GM21737 (cell line): ENCODE data around the gene MARS1.
A peak's percentile ranks its signal among the peaks of the same experiment; 100 is the strongest.

Experiments used
- ATAC-seq: cut with Tn5 transposase; IDR thresholded peaks from one replicate; pipeline ENCODE4 v1.9.1; 2021; ENCODE audit warnings: mild to moderate bottlenecking, moderate library complexity; ENCODE audit not compliant: unreplicated experiment

MARS1 gene

GRCh38 chr12:57526477-57527126, 38.7 kb downstream of the MARS1 start:
- no peak for ATAC-seq

DNA sequence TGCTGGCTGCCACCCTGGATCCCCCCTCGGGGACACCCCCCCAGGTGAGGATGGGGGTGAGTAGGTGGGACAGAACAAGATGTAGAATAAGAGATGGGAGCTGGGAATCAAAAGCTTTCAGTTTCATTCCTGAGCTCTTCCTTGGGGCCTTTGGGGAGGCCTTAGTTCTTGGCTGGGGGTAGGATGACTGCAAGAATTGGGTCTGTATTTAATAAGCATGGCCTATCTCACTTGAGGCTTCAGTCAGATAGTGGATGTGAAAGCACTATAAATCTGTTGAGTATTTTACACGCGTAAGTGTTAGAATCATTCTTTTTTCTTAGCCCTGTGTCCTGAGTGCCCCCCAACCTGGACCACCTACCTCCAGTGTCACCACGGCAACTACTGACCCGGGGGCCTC, 39.3 kb downstream of the MARS1 start:
- ATAC-seq, result no peak

- no peak for ATAC-seq
These were observed 40.3 kb downstream of the MARS1 start for GRCh38 chr12:57528176-57528575.

DNA sequence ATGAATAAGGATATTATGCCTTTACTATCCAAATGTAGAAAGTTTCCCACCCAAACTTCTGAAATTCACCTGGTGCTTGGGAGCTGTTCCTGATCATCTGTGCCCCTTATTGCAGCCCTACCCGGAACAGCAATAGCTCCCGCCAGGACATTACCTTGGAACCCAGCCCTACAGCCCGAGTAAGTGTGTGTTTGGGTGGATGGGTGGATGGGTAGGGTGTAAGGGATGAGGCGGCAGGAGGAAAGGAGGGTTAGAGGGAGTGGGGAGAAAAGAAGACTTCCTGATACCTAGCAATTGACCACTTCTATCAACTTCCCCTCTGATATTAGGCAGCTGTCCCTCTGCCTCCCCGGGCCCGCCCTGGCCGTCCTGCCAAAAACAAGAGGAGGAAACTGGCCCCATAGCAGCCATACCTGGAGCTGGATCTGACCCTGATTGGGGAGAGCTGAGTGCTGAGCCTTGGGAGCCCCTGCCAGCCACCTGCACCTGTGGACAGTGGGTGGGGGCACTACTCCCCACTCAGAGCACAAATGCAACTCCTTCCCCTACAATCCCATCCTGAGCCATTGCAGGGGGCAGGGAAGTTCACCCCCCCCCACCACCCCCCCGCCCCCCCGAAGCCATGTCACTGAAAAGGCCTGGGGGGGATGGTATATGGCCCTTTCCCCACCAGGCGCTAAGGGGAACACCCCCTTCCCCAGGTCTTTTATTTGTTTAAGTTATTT, 41.1 kb downstream of the MARS1 start:
- ATAC-seq, result no peak

DNA sequence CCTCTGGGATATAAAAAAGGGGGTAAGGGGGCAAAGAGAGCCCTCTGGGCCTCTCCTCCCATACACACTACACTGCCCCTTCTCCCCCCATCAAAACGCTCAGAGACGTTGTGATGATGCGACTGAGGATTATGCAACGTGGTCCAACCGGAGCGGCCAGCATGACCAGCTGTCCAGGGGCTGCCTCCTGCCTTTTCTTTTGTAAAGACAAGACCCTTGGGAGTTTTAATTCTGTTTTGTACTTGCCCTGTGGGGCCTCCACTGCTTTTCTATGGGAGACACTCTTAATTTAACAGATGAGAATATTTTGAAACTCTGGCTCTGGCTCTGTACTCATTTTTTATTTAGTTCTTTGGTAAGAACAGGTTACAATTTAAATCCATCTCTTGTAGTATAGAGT, 42.0 kb downstream of the MARS1 start:
- no peak for ATAC-seq

GRCh38 chr12:57530396-57531142, 42.7 kb downstream of the MARS1 start:
- ATAC-seq, result no peak

DNA sequence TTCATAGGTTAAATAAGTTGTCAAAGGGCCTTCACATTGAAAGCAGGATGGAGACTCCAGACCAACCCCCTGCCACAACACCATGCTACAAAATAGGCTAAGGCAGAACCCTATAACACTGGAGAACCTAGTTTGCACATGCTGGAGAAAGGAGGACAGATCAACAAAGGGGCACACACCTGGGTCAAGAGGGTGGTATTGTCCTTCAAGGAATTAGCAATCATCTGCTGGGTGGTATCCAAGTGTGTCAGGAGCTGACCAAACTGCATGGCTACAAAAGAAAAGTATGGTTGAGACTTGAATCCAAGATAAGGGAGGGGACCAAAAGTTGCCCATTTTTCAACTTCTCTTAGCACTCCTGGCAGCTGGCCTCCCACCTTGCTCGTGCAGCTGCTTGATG, 44.0 kb downstream of the MARS1 start:
- ATAC-seq, result no peak

DNA sequence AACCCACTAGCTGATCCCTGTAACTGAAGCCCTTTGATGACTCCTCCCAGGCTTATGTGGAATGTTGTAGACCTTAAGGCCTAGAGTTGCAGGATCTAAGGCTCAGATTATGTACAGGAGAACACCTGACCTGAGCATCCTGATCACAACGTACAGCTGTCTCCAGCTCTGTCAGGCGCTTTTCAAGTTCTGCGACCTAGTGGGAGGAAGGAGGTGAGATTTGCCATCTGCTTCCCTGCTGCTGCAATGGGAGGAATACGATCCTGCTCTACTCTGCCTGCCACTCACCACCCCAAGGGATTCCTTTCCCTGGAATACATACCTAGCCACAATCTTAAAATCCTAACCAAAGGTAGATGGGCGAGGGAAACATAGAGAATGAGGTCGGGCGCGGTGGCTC, 45.2 kb downstream of the MARS1 start:
- ATAC-seq, result no peak

GRCh38 chr12:57534250-57534649, 46.4 kb downstream of the MARS1 start:
- ATAC-seq, result no peak

GRCh38 chr12:57534991-57535543, 47.2 kb downstream of the MARS1 start:
- no peak for ATAC-seq

DNA sequence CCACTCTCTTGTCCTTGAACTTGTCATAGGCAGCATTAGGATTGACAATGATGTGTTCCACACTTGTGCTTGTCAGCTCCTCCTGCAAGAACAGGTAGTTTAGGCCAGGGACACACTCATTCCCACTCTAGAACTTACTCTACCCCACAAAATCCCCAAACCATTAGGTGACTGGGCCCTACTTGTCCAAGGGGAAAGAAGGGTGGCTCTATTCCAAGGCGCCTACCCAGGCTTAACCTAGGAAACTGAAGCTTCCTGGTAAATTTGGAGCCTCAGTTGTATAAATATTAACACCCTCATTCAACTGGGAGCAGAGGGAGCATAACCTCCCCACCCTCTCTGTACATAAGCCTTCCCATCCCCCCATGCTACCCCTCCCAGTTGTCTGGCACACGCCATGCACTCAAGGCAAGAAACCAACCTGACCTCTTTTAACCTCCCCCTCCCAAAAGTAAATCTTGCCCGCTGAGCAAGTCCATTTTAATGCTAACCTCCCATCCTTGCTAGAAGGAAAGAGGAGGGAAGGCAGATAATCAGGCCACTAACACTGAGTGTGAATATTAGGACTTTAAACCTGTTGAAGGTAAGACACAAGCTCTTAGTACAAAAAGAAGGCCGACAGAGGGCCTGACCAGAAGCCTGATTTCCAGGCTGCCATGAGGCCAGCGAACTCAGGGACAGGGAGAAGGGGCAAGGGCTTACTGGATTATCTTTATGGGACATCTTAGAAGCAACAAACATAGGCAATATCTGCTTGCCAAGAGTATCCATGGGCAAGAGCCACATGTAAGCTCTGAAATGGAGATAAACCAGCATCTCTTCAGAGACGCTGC, 48.1 kb downstream of the MARS1 start:
- ATAC-seq, result no peak

DNA sequence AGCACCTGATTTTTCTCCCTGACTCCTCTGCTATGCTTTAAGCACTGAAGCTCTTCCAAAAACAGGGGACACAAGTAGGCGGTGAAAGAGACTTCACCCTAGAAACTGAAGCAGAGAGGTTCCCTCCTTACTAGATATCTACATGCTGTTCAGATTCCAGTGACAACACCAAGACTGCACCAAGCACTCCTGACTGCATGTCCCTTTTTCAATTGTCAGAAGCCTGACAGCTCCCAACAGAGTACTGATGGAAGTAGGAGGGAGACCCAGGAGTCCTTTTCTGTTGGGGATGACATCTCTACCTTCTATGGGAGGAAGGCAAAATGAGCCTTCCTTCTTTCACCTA, 48.7 kb downstream of the MARS1 start:
- ATAC-seq, result no peak

- ATAC-seq, result no peak
These were observed 51.4 kb downstream of the MARS1 start for GRCh38 chr12:57539134-57539768.

GRCh38 chr12:57541001-57541400, 53.1 kb downstream of the MARS1 start:
- no peak for ATAC-seq

DNA sequence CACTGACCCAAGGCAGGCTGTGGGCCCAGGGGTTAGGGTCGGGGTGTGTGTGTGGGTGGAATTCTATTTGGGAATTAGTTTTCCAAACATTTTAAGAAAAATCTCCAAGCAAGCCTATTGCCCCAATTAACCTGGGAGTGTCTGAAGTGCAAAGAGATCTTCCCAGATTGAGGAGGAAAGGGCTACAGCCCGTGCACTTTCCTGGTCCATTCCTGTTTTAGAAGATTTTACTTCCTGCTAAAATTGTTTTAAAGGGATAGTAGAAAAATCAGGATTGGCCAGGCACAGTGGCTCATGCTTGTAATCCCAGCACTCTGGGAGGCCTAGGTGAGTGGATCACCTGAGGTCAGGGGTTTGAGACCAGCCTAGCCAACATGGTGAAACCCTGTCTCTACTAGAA, 53.8 kb downstream of the MARS1 start:
- ATAC-seq, result no peak

GRCh38 chr12:57543581-57543980, 55.7 kb downstream of the MARS1 start:
- ATAC-seq, result no peak

DNA sequence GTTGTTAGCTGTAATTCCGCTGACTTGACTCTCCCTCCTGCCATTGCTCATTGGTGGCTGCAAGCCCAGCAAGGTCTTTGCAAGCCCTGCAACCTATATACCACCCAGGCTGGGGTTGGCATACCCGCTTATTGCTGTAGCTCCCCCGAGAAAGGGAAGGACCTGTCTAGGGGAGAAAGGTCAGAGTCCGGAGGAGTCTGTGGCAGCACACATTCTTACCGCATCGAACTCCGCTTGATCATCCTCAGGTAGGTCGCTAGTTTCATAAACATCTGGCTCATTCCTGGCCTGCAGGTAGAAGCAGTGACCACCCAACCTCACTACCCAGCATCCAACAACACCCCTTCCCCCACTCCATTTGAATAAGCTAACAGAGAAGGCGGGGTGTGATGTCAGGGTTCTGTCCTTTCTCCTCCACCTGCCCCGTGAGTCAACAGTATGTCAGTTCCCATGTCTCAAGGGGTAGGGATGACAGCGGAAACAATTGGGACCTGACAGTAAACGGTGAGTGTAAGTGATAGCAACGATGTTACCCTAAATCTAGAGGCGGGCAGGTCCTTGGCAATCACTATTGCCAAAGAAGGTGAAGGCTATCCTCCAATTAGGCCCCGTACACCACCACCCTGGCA, 58.1 kb downstream of the MARS1 start:
- no peak for ATAC-seq

GRCh38 chr12:57546438-57547287, 58.8 kb downstream of the MARS1 start, which contains the start of gene DCTN2:
TSS of gene DCTN2 (minus strand) at chr12:57547192. CDS start at chr12:57547063, 129 bp downstream.
- ATAC-seq, result peak; percentile 98
